HFFc6 (cell line): ENCODE measurements around the gene FAM13A. TPM values are rescaled to one million over a fixed set of nuclear protein-coding genes. Genes with fewer than 3 reads are reported as not detected.

Experiments used
- DNase-seq: peaks from one replicate; pipeline ENCODE4 v3.0.0-alpha.2; 2018
- H3K27ac Mint-ChIP-seq: 2 replicates; pipeline ENCODE4 v1.8.0; 2020; ENCODE audit warnings: mild to moderate bottlenecking, mixed read lengths
- H3K27me3 Mint-ChIP-seq: 2 replicates; pipeline ENCODE4 v1.8.0; 2021; ENCODE audit warnings: mild to moderate bottlenecking, moderate library complexity, mixed read lengths; ENCODE audit not compliant: insufficient read depth
- H3K36me3 Mint-ChIP-seq: 2 replicates; pipeline ENCODE4 v1.8.0; 2021; ENCODE audit warnings: low read depth, mixed read lengths
- H3K4me1 Mint-ChIP-seq: 2 replicates; pipeline ENCODE4 v1.8.0; 2020; ENCODE audit warnings: low read depth, mixed read lengths
- H3K4me3 Mint-ChIP-seq: 2 replicates; pipeline ENCODE4 v1.8.0; 2020; ENCODE audit warnings: mild to moderate bottlenecking, moderate library complexity, mixed read lengths
- H3K9me3 Mint-ChIP-seq: 2 replicates; pipeline ENCODE4 v1.8.0; 2020; ENCODE audit warnings: mild to moderate bottlenecking, mixed read lengths
- total RNA-seq, 6 experiments: library from RNA; stranded (reverse); fragmentation: NEBNext Ultra II Directional; extraction: Animal tissue kit (Norgen Biotek cat#: 25700); gene quantifications; 2 replicates in 1 of 6; 3 replicates in 5 of 6; pipeline ENCODE4 v1.2.3, GENCODE V29; 2021
- TF ChIP-seq, protein P1 (sequence below): fragments of 200-600 bp; sonication (generic); IDR thresholded peaks from 2 replicates; pipeline ENCODE4 v1.5.0; 2021; ENCODE audit warnings: antibody characterized with exemption, mild to moderate bottlenecking

Gene FAM13A
- total RNA-seq, 6 experiments from 2014 or later: 8.0 to 11.2 (median 9.7) TPM

DNA sequence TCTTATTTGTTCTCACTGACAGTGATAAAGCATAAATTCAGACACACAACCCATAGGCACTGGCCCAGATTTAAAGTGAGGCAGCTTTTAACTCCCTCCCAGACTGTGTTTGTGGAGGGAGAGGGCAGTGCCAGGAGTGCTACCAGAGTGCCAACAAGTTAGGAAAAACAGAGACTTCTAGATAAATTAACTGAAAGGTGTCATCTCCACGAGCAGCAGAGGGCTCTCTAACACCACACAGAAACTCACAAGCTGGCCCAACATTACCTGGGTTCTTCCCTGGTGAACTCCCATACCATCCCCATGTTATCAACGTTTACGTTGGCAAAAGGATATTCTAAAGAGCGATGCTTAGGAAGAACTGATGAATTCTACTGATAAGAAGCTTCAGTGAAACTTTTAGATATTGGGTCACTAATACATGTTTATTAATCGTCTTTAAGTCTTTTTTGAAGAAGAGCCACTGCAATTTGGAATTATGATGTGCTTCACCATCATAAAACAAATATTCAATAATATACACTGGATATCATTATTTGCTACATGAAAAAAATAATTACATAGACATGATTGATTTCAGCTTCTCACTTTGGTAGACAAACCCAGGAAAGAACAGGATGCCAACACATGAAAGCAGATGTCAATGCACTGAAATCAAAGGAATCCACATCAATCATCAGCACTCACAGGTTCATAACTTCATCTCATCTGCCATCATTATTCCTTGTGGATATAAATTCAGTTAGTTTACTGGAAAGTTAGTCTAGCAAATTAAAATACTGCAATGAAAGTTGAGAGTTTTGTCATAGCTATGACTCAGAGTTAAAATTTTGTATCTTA lies 238.1 kb downstream of the FAM13A start:
- peak overlapping the region; percentile 46; the same call in 1 of the 2 replicates for H3K27ac Mint-ChIP-seq
- DNase-seq: peak; percentile 28
- no peaks in the 10 kb centered on the region; the same call in 1 of the 2 replicates for H3K27me3 Mint-ChIP-seq
- H3K9me3 Mint-ChIP-seq: no peaks in the 10 kb centered on the region
- H3K4me1 Mint-ChIP-seq: peaks cover 53% of the 10 kb centered on the region
- no peak overlapping the region for H3K4me3 Mint-ChIP-seq
- H3K36me3 Mint-ChIP-seq: no peaks in the 10 kb centered on the region
- TF ChIP-seq, protein P1, sequence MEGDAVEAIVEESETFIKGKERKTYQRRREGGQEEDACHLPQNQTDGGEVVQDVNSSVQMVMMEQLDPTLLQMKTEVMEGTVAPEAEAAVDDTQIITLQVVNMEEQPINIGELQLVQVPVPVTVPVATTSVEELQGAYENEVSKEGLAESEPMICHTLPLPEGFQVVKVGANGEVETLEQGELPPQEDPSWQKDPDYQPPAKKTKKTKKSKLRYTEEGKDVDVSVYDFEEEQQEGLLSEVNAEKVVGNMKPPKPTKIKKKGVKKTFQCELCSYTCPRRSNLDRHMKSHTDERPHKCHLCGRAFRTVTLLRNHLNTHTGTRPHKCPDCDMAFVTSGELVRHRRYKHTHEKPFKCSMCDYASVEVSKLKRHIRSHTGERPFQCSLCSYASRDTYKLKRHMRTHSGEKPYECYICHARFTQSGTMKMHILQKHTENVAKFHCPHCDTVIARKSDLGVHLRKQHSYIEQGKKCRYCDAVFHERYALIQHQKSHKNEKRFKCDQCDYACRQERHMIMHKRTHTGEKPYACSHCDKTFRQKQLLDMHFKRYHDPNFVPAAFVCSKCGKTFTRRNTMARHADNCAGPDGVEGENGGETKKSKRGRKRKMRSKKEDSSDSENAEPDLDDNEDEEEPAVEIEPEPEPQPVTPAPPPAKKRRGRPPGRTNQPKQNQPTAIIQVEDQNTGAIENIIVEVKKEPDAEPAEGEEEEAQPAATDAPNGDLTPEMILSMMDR: peak; percentile 76

DNA sequence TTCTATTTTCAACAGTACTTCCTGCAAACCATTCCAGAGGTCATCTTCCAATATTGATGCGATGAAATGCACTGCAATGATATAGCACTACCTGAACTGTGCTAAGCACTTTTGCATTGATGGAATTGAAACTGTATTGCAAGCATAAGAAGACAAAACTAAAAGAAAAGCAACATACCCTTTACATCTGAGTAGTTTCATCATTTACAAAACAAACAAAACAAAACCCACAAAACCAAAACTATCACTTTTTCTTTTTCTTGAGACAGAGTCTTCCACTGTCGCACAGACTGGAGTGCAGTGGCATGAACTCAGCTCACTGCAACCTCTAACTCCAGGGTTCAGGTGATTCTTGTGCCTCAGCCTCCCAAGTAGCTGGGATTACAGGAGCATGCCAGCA lies 239.2 kb downstream of the FAM13A start:
- Mint-ChIP-seq H3K4me1 (peaks cover 42% of the 10 kb centered on the region), H3K4me3 (no peak overlapping the region), H3K27ac (no peak overlapping the region), H3K9me3 (no peaks in the 10 kb centered on the region), H3K27me3 (no peaks in the 10 kb centered on the region), H3K36me3 (no peaks in the 10 kb centered on the region)
- no peak for DNase-seq
- TF ChIP-seq, protein P1: no peak

DNA sequence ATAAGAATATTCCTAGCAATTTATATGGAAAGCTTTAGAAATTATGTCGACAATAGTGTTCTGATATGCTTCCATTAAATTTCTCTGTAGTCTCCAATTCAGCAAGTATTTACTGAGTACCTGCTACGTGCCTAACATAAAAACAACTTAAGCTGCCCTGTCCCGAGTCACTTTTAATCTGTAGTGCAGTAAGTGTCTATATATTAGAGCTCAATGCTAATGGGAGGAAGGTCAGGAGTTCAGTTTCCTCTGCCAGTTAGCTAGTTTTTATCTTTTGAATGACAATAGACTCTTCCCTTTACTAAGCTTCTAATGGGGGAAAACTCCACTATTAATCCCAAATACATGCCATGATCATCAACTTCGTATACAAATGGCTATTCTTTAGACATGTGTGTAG lies 240.6 kb downstream of the FAM13A start:
- Mint-ChIP-seq H3K4me1 (peaks cover 29% of the 10 kb centered on the region), H3K27ac (no peak overlapping the region)

DNA sequence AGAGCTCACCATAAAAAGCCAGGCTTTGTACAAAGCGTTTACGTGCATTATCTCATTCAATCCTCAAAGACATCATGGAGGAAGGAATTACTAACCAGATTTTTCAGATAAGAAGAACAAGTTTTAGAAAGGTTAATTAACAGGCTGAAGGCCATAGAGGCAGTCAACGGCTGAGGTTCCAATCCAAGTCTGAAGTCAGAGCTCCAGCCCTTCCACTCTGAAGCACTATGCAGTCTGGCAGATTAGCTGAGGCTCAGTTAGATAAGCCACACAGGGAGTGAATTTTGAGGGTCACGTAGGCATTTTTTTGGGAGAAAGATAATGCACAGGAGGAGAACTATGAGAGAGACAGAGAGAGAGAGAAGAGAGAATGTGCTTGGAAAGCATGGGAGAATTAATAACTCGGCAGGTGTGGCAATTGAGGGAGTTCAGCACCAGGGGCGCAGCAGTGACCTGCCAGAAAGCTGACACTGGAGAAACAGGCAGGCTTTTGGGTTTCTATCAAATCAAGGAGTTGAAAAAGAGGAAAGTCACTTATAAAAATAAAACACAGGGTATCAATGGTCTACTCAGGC lies 242.9 kb downstream of the FAM13A start:
- Mint-ChIP-seq H3K27me3 (no peaks in the 10 kb centered on the region; the same call in 1 of the 2 replicates), H3K36me3 (no peaks in the 10 kb centered on the region), H3K9me3 (no peaks in the 10 kb centered on the region), H3K27ac (no peak overlapping the region), H3K4me1 (peaks cover 23% of the 10 kb centered on the region), H3K4me3 (no peak overlapping the region)
- TF ChIP-seq, protein P1: no peak
- DNase-seq: no peak

More for the DNA sequence above, 240.6 kb downstream of the FAM13A start:
- DNase-seq: no peak
- no peaks in the 10 kb centered on the region for H3K9me3 Mint-ChIP-seq
- H3K36me3 Mint-ChIP-seq: no peaks in the 10 kb centered on the region
- H3K4me3 Mint-ChIP-seq: no peak overlapping the region
- no peaks in the 10 kb centered on the region; the same call in 1 of the 2 replicates for H3K27me3 Mint-ChIP-seq
- TF ChIP-seq, protein P1: no peak

DNA sequence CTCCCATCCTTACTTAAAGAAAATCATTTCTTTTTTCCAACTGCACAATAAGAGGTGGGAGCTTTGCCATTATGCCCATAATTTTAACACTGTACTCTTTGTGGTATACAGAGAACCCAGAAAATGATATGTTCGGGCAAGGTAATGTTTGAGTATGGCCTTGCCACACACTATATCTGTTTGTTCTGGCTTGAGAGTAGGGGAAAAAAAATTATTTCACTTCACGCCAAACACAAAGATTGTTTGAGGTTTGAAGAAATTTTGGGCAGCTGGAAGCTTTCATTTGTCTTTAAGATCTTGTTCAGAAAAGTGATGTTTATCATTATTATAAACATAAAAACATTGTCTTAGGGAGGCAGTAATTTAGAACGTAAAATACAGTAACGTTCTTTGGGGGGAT lies 244.0 kb downstream of the FAM13A start:
- Mint-ChIP-seq H3K9me3 (no peaks in the 10 kb centered on the region), H3K36me3 (no peaks in the 10 kb centered on the region), H3K4me1 (peaks cover 15% of the 10 kb centered on the region; the same call in 1 of the 2 replicates), H3K27me3 (no peaks in the 10 kb centered on the region; the same call in 1 of the 2 replicates), H3K4me3 (no peak overlapping the region), H3K27ac (no peak overlapping the region)
- no peak for DNase-seq
- TF ChIP-seq, protein P1: no peak
